D721Med (cell line): ENCODE data around the gene SYNGAP1.

Source experiments
- DNase-seq: peaks from one replicate; pipeline ENCODE4 v3.0.0; 2011; ENCODE audit warnings: low spot score; ENCODE audit not compliant: insufficient read length
- FAIRE-seq: peaks from 2 replicates; lab custom pipeline; 2011; peaks lifted over from hg19 to GRCh38; lab: Jason Lieb, UNC
- TF ChIP-seq, protein P1 (sequence below): IDR thresholded peaks from 2 replicates; pipeline ENCODE4 v1.5.1; 2012; ENCODE audit warnings: mild to moderate bottlenecking, control low read depth; ENCODE audit not compliant: insufficient read depth; ENCODE audit errors: missing control alignments

The SYNGAP1 gene

DNA sequence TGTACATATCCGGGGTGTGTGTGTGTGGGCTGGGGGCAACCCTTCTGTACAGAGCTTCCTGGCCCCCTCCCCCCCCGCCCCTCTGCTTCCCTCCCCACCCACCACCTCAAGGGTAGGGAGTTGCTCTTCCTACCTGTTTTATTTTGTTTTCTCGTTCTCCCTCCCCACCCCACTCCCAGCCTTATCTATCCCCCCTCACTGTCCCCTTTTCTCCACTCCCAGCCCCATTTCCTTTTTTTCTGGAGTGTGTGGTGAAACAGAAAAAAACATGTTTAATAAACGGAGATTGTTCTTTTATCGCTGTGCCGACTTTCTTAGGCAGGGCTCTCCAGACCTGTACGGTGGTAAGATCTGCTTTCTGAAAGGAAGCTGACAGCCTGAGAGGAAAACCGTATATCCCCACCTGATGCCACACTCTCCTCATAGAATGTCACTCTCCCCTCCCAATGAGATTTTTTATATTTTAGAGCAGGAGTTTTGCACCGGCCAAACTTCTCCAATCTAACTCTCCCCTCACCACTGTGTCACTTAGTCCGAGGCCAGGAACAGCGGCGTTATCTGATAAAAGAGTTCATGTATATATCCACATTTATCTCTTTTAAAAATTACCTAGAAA is 33.6 kb downstream of the SYNGAP1 start:
- FAIRE-seq (no peak), DNase-seq (no peak)
- TF ChIP-seq, protein P1, sequence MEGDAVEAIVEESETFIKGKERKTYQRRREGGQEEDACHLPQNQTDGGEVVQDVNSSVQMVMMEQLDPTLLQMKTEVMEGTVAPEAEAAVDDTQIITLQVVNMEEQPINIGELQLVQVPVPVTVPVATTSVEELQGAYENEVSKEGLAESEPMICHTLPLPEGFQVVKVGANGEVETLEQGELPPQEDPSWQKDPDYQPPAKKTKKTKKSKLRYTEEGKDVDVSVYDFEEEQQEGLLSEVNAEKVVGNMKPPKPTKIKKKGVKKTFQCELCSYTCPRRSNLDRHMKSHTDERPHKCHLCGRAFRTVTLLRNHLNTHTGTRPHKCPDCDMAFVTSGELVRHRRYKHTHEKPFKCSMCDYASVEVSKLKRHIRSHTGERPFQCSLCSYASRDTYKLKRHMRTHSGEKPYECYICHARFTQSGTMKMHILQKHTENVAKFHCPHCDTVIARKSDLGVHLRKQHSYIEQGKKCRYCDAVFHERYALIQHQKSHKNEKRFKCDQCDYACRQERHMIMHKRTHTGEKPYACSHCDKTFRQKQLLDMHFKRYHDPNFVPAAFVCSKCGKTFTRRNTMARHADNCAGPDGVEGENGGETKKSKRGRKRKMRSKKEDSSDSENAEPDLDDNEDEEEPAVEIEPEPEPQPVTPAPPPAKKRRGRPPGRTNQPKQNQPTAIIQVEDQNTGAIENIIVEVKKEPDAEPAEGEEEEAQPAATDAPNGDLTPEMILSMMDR: no peak

DNA sequence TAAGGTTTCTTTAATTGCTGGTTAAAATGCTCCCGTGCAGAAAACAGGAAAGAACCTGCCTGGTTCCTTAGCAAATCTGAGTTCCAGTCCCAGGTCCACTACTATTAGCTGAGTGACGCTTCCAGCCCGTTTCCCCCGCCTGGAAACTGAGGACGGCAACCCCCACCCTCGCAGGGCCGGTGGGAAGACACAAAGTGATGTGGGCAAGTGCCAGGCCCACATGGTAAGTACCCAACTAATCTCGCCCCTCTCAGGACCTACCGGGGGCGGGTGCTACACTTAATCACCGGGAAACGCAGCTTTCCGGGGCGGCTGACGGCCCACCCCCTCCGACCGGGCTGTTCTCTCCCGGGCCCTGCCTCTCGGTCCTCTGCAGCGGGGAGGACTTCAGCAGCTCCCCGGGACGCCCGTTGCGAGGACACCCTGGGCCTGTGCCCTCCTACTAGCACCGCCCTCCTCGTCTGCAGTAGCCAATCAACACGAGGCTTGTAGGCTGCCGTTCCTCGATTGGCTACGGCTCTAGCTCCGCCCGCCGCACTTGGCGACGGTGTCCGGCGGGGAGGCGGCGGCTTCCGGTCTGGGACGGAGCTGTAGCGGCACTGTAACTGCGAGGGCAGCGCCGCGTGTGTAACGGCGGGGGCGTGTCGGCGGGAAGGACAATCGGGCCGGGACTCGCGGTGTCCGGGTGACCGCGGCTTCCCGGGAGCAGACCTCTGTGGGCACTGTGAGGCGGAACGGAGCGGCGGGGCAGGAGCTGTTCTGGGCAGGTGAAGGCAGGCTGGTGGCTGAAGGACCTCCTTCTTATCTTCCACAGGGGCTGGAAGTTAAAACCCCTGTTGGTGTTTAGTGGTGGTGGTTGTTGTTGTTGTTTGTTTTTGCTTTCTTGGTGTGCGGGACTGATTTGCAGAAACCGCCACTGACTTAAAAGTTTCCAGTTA is 34.4 kb downstream of the SYNGAP1 start, which contains the start of gene ZBTB9:
Gene ZBTB9, plus strand, starts transcription at position 568 of the 938 bp plus-strand sequence. CDS start 525 bp downstream, outside the sequence.
- FAIRE-seq: no peak
- TF ChIP-seq, protein P1: no peak
- DNase-seq: peak; percentile 99

DNA sequence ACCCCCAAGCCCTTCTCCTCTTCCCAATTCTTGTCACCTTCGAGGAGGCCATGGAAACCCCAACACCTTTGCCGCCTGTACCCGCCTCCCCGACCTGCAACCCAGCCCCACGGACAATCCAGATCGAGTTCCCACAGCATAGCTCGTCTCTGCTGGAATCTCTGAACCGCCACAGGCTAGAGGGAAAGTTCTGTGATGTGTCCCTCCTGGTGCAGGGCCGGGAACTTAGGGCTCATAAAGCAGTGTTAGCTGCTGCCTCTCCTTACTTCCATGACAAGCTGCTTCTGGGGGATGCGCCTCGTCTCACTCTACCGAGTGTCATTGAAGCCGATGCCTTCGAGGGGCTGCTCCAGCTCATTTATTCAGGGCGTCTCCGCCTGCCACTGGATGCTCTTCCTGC is 35.2 kb downstream of the SYNGAP1 start:
- no peak for FAIRE-seq
- DNase-seq: no peak
- TF ChIP-seq, protein P1: no peak

DNA sequence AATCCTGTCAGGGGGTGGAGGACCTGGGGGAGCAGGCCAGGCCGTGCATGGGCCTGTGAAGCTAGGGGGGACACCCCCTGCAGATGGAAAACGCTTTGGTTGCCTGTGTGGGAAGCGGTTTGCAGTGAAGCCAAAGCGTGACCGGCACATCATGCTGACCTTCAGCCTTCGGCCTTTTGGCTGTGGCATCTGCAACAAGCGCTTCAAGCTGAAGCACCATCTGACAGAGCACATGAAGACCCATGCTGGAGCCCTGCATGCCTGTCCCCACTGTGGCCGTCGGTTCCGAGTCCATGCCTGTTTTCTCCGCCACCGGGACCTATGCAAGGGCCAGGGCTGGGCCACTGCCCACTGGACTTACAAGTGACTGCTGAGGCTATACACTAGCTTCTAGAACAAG is 36.3 kb downstream of the SYNGAP1 start:
- TF ChIP-seq, protein P1: no peak
- FAIRE-seq (no peak), DNase-seq (no peak)

DNA sequence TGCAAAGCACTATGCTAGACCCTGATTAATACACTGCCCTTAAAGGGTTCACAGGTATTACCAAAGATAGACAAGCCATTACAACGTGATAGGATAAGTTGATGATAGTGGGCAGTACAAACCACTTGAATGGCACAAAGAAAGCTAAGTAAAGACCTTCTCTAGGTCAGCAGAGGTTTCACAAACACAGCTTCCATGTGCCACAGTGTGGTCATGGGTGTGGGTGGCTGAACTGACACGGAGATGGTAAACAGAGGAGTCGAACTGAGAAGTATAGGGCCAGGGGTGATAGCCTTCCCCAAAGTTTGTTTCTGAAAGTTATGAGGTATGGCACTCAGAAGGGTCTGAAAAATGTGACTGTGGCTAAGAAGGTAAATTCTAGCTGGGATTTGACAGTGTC is 38.8 kb downstream of the SYNGAP1 start:
- DNase-seq: no peak
- TF ChIP-seq, protein P1: no peak
- FAIRE-seq: no peak

DNA sequence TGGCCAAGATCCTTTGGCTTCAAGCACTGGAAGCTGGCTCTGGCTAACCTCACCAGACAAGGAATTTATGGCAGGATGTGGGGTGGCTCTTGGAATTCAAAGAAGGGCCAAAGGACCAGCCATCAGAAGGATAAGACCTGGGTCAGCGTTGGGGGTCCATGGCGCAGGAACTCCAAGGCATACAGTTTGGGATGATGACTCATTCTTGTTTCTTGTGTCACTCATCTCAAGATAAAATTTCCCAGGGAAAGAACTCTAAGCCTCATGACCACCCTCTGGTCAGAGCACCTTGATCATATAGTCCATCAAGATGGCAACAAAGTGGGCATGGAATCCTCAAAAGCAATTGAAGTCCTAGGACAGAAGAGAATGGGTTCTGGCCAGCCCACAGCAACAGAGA is 39.4 kb downstream of the SYNGAP1 start:
- FAIRE-seq (no peak), DNase-seq (no peak)
- TF ChIP-seq, protein P1: no peak
